NCI-H2081 treated with DMSO at 0.1 percent for 48 hours (cell line): ENCODE measurements around the gene TMCC2.

Source experiments
- DNase-seq: peaks from one replicate; lab custom pipeline; 2025; lab: John Stamatoyannopoulos, UW

TMCC2 gene

DNA sequence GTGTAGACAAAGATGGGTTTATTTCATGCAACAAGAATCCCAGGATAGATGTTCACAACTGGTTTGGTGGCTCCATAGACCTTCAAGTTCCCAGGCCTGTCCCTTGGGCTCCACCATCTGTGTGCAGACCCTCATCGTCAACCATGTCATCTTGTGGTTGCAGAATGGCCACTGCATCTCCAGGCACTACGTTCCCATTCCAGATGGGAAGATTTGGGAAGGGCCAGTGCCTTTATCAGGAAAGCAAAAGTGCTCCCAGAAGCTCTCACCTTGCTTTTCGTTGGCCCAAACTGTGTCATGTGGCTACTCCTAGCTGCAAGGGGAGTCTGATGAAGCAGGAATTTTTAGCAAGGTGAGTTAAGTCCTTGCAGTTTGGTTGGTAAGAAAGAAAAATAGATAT, 12.8 kb downstream of the TMCC2 start:
- no peak for DNase-seq

DNA sequence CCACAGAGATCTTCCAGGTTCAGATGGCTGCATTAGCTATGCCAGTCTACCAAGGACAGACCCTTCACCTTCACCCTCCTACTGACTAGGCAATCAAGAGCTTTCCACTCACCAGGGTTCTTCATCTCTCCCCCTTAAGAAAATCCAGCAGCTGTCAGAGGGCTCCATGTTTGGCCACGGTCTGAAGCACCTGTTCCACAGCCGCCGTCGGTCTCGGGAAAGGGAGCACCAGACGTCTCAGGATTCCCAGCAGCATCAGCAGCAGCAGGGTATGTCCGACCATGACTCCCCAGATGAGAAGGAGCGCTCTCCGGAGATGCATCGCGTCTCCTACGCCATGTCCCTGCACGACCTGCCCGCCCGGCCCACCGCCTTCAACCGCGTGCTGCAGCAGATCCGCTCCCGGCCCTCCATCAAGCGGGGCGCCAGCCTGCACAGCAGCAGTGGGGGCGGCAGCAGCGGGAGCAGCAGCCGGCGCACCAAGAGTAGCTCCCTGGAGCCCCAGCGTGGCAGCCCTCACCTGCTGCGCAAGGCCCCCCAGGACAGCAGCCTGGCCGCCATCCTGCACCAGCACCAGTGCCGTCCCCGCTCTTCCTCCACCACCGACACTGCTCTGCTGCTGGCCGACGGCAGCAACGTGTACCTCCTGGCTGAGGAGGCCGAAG, 13.8 kb downstream of the TMCC2 start:
- no peak for DNase-seq

DNA sequence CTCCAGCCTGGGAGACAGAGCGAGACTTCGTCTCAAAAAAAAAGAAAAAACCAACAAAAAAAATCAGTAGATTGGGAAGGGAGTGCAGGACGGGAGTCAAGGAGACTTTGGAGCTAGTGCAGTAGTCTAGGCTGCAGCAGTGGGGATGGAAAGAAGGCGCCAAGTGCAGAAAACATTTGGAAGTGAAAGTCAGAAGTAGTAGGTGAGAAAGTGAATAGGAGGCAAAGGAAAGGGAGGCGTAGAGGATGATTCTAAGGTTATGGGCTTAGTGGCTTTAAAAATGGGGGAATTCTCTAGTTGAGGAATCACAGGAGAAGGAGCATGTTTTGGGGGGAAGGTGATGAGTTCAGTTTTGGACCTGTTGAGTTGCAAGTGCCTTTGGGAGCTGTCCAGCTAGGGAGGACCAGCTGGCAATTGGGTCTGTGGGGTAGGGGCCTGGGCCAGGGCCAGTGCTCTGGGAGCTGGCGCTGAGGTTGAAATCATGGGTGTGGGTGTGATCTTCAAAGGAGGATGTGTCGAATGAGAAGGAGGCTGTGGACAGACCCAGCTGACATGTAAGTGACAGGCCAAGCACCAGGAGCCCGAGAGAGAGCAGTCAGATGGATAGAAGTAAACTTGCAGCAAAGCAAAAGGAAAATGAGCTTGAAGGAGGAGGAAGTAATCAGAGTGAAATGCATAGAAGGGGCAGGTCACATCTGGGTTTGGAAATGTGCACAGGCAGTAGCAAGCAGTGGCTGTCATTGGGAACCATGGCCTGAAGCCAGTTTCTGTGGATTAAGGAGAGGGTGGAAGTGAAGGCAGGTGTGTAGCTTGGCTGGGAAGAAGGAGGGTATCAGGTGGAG, 15.8 kb downstream of the TMCC2 start:
- DNase-seq, result no peak

DNA sequence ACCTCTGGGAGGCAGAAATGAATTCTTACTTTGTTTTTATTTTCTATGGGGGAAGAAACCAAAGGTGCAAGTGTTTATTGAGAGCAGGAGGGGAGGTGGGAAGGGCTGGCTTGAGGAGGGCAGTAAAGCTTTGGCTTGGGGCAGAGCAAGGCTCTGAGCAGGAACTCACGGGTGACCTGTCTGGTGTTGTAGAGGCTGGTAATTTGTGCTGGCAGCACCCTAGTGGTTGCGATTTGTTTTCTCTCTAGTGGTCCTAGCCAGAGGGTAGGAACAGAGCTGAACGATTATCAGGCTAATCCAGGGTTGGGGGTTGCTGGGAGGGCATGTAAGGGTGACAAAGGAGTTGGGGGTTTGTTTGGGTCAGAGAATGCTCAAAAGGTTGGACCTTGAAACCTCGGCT, 16.6 kb downstream of the TMCC2 start:
- DNase-seq, result no peak

GRCh38 chr1:205245096-205245495, 17.4 kb downstream of the TMCC2 start:
- no peak for DNase-seq

- DNase-seq, result no peak
These were observed 18.8 kb downstream of the TMCC2 start for GRCh38 chr1:205246351-205247119.

GRCh38 chr1:205247130-205247921, 19.6 kb downstream of the TMCC2 start:
- DNase-seq, result no peak

- DNase-seq, result no peak
These were observed 21.3 kb downstream of the TMCC2 start for GRCh38 chr1:205248793-205249601.

GRCh38 chr1:205249651-205250050, 21.9 kb downstream of the TMCC2 start:
- no peak for DNase-seq

DNA sequence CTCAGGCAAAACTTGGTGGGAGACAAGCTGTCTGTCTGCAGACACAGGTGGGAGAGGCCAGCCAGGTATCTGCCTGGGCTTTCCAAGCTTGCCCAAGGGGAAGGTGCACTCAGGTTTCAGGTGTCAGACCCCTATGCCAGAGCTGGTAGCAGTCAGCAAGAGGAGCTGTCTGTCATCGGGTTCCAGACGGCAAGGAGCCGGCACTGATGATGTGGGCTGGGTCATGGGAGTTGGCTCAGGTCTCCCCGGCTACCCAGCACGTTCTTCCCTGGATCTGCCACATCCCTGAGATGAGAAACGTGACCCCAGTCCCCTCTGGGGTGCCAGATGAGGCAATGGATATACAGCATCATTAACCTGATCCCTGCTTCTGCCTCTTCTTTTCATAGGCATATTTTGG, 23.0 kb downstream of the TMCC2 start:
- no peak for DNase-seq

- DNase-seq, result no peak
These were observed 23.8 kb downstream of the TMCC2 start for GRCh38 chr1:205251576-205251975.

- DNase-seq, result peak; percentile 8
These were observed 28.4 kb downstream of the TMCC2 start for GRCh38 chr1:205255941-205256780.

DNA sequence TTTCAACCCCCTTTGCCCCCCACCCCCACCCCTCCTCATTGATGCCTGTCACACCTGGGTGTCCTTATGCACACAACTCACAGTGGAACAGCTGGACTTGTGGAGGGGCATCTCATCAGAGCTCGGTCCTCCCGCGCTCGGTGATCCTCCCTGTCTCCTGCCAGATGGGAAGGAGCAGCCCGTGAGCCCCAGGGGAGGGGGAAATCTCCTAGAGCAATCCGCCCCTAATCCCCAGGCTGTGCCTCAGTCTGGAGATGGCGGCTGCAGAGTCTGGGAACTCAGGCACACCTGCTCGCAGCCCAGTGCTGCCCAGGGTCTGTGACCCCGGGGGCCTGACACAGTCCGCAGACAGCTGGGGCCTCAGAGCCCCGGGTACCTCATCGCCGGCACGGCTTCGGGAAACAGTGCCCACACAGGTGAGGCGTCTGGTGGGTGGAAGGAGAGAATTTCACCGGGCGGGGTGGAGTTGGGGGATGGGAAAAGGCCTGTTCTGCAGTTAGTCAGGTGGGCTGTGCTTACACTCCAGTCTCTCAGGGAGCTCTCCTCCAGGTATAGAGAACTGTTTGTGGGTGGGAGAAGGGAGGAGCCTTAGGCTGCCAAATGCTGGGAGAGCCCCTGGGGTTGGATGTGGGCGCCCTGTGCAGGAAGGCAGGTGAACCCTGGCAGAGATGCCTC, 29.3 kb downstream of the TMCC2 start:
- DNase-seq, result no peak

DNA sequence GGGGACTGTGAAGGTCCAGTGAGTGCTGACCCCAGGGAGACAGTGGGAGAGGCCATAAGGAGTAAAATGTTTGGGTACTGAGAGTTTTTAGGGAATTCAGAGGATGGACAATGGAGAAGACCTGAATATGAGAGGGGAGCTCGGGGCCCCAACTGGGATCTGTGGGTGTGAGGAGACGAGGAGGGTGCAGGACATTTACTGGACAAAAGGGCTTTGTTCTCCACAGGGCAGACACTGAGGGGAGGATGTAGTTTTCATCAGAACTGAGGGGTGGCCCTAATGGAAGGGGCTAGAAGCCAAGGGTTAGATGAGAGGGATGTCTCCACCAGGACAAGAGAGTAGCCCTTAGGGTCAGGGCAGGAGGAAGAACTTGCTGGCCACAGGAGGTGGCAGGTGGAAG, 30.0 kb downstream of the TMCC2 start:
- DNase-seq, result no peak

GRCh38 chr1:205258261-205258691, 30.5 kb downstream of the TMCC2 start:
- DNase-seq, result no peak

DNA sequence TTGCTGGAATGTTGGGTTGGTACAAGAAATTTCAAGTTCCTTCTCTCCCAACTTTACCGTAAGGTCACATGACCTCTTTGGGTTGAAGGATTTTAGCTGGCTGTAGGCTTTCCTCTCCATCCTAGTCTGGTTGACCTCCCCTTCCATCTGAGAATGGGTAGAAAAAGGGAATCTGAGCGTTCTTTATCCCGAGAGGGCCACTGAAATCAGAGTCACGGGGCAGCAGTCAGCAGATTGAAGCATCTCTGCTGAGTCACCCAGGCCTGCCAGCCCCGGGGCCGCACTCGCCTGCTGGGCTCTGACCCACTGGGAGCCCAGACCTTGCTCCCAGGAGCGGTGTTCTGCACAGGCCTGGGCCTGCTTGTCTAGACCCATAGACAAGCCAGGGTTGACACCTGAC, 31.0 kb downstream of the TMCC2 start:
- DNase-seq, result no peak

DNA sequence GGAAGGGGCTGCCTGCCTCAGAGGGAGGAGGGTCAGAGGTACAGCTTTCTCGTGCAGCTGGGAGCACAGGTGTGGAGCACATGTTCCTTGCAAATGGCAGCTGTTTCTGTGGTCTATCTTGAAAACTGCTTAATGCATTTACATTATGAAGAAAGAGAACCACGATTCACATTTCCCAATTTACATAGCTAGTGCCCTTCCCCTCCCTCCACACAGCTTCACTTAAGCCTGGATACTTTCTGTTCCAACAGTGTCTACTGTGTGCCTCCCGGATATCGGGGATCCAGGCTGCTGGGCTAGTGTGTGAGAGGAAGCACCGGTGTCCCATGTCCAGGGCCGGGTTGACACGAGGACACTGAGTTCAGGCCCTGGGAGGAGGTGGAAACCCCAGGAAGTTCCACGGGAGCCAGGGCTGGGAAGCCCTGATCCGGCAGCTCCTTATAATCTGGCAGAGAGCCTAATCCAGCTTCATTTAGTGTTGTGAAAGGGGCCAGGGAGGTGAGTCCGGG, 31.6 kb downstream of the TMCC2 start:
- no peak for DNase-seq

GRCh38 chr1:205259998-205260397, 32.3 kb downstream of the TMCC2 start:
- no peak for DNase-seq

DNA sequence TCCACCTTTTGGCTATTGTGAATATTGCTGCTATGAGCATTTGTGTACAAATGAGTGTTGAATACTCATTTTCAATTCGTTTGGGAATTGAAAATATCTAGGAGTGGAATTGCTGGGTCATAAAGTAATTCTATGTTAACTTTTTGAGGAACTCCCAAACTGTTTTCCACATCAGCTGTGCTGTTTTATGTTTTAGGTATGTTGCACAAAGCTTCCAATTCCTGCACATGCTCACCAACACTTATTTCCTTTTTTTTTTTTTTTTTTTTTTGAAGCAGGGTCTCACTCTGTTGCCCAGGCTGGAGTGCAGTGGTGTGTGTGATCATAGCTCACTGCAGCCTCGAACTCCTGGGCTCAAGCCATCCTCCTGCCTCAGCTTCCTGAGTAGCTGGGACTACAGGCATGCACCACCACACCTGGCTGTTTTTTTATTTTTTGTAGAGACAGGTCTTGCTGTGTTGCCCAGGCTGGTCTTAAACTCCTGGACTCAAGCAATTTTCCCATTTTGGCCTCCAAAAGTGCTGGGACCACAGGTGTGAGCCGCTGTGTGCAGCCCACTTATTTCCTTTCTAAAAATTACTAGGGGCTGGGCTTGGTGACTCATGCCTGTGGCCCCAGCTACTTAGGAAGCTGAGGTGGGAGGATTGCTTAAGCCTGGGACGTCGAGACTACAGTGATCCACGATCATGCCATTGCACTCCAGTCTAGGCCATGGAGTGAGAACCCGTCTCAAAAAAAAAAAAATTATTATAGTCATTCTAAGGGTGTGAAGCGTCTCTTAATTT, 33.4 kb downstream of the TMCC2 start:
- DNase-seq, result no peak
